OCI-LY1 (cell line): ENCODE results near the gene IQCM.

Experiments
- H2AFZ ChIP-seq: fragments of 200-600 bp; sonication (generic), shearing (Covaris generic); 2 replicates; pipeline ENCODE4 v1.6.0; 2014; ENCODE audit warnings: antibody characterized with exemption, mild to moderate bottlenecking, low read length
- H3F3A ChIP-seq: fragments of 200-600 bp; sonication (generic), shearing (Covaris generic); 2 replicates; pipeline ENCODE4 v1.6.0; 2014; ENCODE audit warnings: mild to moderate bottlenecking, antibody characterized with exemption, low read length, moderate library complexity; ENCODE audit not compliant: insufficient read depth
- H3K27ac ChIP-seq: fragments of 200-600 bp; sonication (generic); 2 replicates; pipeline ENCODE4 v1.5.1; 2014; ENCODE audit warnings: low read length, mixed run types, mild to moderate bottlenecking, low read depth; ENCODE audit not compliant: poor library complexity, severe bottlenecking
- H3K27me3 ChIP-seq: fragments of 200-600 bp; sonication (generic); 2 replicates; pipeline ENCODE4 v1.6.0; 2014; ENCODE audit warnings: antibody characterized with exemption, mild to moderate bottlenecking, low read length, moderate library complexity; ENCODE audit not compliant: insufficient read depth
- H3K36me3 ChIP-seq: fragments of 200-600 bp; sonication (generic); 2 replicates; pipeline ENCODE4 v1.6.1; 2014; ENCODE audit warnings: mild to moderate bottlenecking, antibody characterized with exemption, low read length, moderate library complexity, mixed read lengths; ENCODE audit not compliant: insufficient read depth
- H3K4me1 ChIP-seq: fragments of 200-600 bp; sonication (generic); 2 replicates; pipeline ENCODE4 v1.5.1; 2014; ENCODE audit warnings: mild to moderate bottlenecking, low read length, moderate library complexity; ENCODE audit not compliant: insufficient read depth, severe bottlenecking
- H3K4me2 ChIP-seq: fragments of 200-600 bp; sonication (generic), shearing (Covaris generic); 2 replicates; pipeline ENCODE4 v1.6.1; 2014; ENCODE audit warnings: low read length
- H3K4me3 ChIP-seq: fragments of 200-600 bp; sonication (generic); 2 replicates; pipeline ENCODE4 v1.5.1; 2014; ENCODE audit warnings: low read length, low read depth, mild to moderate bottlenecking, mixed read lengths; ENCODE audit not compliant: poor library complexity, severe bottlenecking
- H3K79me2 ChIP-seq: fragments of 200-600 bp; shearing (Covaris generic); 2 replicates; pipeline ENCODE4 v1.6.1; 2016; ENCODE audit warnings: mixed run types, low read length, mixed read lengths; ENCODE audit not compliant: insufficient read depth
- H3K9ac ChIP-seq: fragments of 200-600 bp; sonication (generic), shearing (Covaris generic); 2 replicates; pipeline ENCODE4 v1.6.1; 2014; ENCODE audit warnings: mild to moderate bottlenecking, low read length, mixed read lengths
- H3K9me2 ChIP-seq: fragments of 200-600 bp; sonication (generic), shearing (Covaris generic); 2 replicates; pipeline ENCODE4 v1.6.1; 2014; ENCODE audit warnings: low read depth, mild to moderate bottlenecking, low read length, mixed read lengths
- H3K9me3 ChIP-seq: fragments of 200-600 bp; shearing (Covaris generic); 2 replicates; pipeline ENCODE4 v1.6.1; 2014; ENCODE audit warnings: low read length, mixed read lengths
- H4K20me1 ChIP-seq: fragments of 200-600 bp; sonication (generic), shearing (Covaris generic); 2 replicates; pipeline ENCODE4 v1.6.0; 2016; ENCODE audit warnings: mild to moderate bottlenecking, low read length; ENCODE audit not compliant: insufficient read depth
- CTCF ChIP-seq: fragments of 200-600 bp; sonication (generic), shearing (Covaris generic); IDR thresholded peaks from 2 replicates; pipeline ENCODE4 v1.5.1; 2017; ENCODE audit warnings: mild to moderate bottlenecking, antibody characterized with exemption, low read length, moderate library complexity, mixed read lengths
- EZH2 ChIP-seq: fragments of 200-600 bp; sonication (generic), shearing (Covaris generic); IDR thresholded peaks from 2 replicates; pipeline ENCODE4 v1.8.0; 2017; ENCODE audit warnings: borderline replicate concordance, mixed run types, mild to moderate bottlenecking, antibody characterized with exemption, low read length, moderate library complexity, mixed read lengths

Gene IQCM

GRCh38 chr4:149555799-149556198, 259.8 kb downstream of the IQCM start:
- H3K36me3 ChIP-seq, result no peaks in the 10 kb centered on the region
- H3K4me2 ChIP-seq, result no peak overlapping the region
- no peaks in the 10 kb centered on the region for H3K27me3 ChIP-seq
- H3K9ac ChIP-seq, result no peak overlapping the region
- no peaks in the 10 kb centered on the region for H4K20me1 ChIP-seq
- no peaks in the 10 kb centered on the region for H3F3A ChIP-seq
- no peaks in the 10 kb centered on the region for H3K9me3 ChIP-seq
- H3K4me3 ChIP-seq, result no peak overlapping the region
- TF ChIP-seq EZH2 (no peak), CTCF (no peak)
- H2AFZ ChIP-seq, result no peak overlapping the region
- H3K79me2 ChIP-seq, result no peaks in the 10 kb centered on the region
- H3K27ac ChIP-seq, result no peak overlapping the region
- no peaks in the 10 kb centered on the region for H3K4me1 ChIP-seq
- no peaks in the 10 kb centered on the region for H3K9me2 ChIP-seq

- Histone ChIP-seq H3F3A (no peaks in the 10 kb centered on the region), H3K27ac (no peak overlapping the region), H3K27me3 (no peaks in the 10 kb centered on the region), H3K9me2 (no peaks in the 10 kb centered on the region), H3K4me3 (no peak overlapping the region), H3K36me3 (no peaks in the 10 kb centered on the region), H3K9ac (no peak overlapping the region), H3K4me2 (no peak overlapping the region), H3K9me3 (no peaks in the 10 kb centered on the region), H3K4me1 (no peaks in the 10 kb centered on the region), H2AFZ (no peak overlapping the region), H4K20me1 (no peaks in the 10 kb centered on the region), H3K79me2 (no peaks in the 10 kb centered on the region)
- TF ChIP-seq EZH2 (no peak), CTCF (no peak)
Measured at GRCh38 chr4:149555146-149555545, 260.5 kb downstream of the IQCM start.

DNA sequence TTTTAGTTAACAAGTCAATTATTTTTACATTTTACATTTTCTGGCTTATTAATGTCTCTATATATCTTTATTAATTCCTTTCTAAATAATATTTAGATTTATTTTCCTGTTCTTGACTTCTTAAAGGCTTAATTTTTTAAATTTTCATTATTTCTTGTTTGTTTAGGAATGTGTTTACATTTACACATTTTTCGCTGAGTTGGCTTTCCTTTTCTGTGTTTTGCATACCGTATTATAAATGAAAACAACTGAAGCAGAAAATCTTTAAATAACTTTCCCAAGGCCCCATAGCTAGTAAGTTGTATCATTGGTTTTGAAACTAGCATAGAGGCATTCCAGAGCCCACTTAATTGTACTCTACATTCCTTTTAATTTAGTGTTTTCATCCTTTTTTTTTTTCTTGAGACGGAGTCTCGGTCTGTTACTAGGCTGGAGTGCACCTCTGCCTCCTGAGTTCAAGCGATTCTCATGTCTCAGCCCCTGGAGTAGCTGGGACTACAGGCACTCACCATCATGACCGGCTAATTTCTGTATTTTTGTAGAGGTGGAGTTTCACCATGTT, 261.6 kb downstream of the IQCM start:
- Histone ChIP-seq H3K4me3 (no peak overlapping the region), H3K4me1 (no peaks in the 10 kb centered on the region), H3K36me3 (no peaks in the 10 kb centered on the region), H3K9me3 (no peaks in the 10 kb centered on the region), H4K20me1 (no peaks in the 10 kb centered on the region), H3K79me2 (no peaks in the 10 kb centered on the region), H3K27ac (no peak overlapping the region), H3F3A (no peaks in the 10 kb centered on the region), H3K9ac (no peak overlapping the region), H2AFZ (no peak overlapping the region), H3K9me2 (no peaks in the 10 kb centered on the region), H3K27me3 (no peaks in the 10 kb centered on the region), H3K4me2 (no peak overlapping the region)
- TF ChIP-seq CTCF (no peak), EZH2 (no peak)
